HepG2 (cell line): Measurements from ENCODE around the gene IL21R. TPM values are rescaled to one million over a fixed set of nuclear protein-coding genes. Genes with fewer than 3 reads are reported as not detected.

Source experiments
- CBFB ChIP-seq: sonication (generic); formaldehyde crosslinking; IDR thresholded peaks from 2 replicates; pipeline ENCODE4 v1.4.0; 2020; ENCODE audit warnings: missing genetic modification reagents
- FOXA1 ChIP-seq, 2 experiments: fragments of 450-650 bp in 1 of 2; sonication (generic) in 1 of 2; formaldehyde crosslinking in 1 of 2; IDR thresholded peaks; 2 replicates each; pipeline versions ENCODE4 v1.4.0 to v1.6.1; 2016 to 2020; ENCODE audit warnings: missing genetic modification reagents in 1 of 2
- PPARG ChIP-seq: conservative IDR thresholded peaks from 2 replicates; pipeline ENCODE4 v1.6.1; 2016; ENCODE audit warnings: missing biosample characterization, missing genetic modification reagents
- RBM39 ChIP-seq: fragments of 200-400 bp; formaldehyde crosslinking; IDR thresholded peaks from one replicate; pipeline ENCODE4 v1.6.1; 2018; ENCODE audit warnings: antibody characterized with exemption, mild to moderate bottlenecking, low read depth, low read length; ENCODE audit not compliant: poor library complexity, severe bottlenecking
- SALL1 ChIP-seq: sonication (generic); formaldehyde crosslinking; IDR thresholded peaks from 2 replicates; pipeline ENCODE4 v1.8.0; 2022; ENCODE audit warnings: mild to moderate bottlenecking, missing genetic modification reagents
- TBX2 ChIP-seq: sonication (generic); formaldehyde crosslinking; IDR thresholded peaks from 2 replicates; pipeline ENCODE4 v1.5.0; 2020; ENCODE audit warnings: missing genetic modification reagents, mild to moderate bottlenecking, borderline replicate concordance
- YEATS4 ChIP-seq: sonication (generic); formaldehyde crosslinking; IDR thresholded peaks from 2 replicates; pipeline ENCODE4 v1.4.0; 2020; ENCODE audit warnings: missing genetic modification reagents, borderline replicate concordance
- ZNF180 ChIP-seq: sonication (generic); formaldehyde crosslinking; IDR thresholded peaks from 2 replicates; pipeline ENCODE4 v1.4.0; 2020; ENCODE audit warnings: low read depth, missing genetic modification reagents, borderline replicate concordance
- polyA plus RNA-seq, 8 experiments: library from polyadenylated mRNA; depleted of rRNA in 3 of 8; stranded (reverse) in 7 of 8; unstranded in 1 of 8; fragments of >200 nt; fragmentation: Illumina TruSeq in 4 of 8; extraction: Trizol in 4 of 8; gene quantifications; 2 replicates each; pipeline versions ENCODE4 v1.2.1 to v1.2.3, GENCODE V29; 2011 to 2016; ENCODE audit warnings: low read depth in 4 of 8, missing spikeins in 1 of 8, mixed read lengths in 1 of 8; ENCODE audit not compliant: insufficient read depth in 1 of 8
- total RNA-seq, 5 experiments: library from RNA; depleted of rRNA; stranded (reverse); fragments of >200 nt; fragmentation: Illumina TruSeq; extraction: Trizol; gene quantifications; 2 replicates each; pipeline ENCODE4 v1.2.3, GENCODE V29; 2016; ENCODE audit warnings: low read depth in 1 of 5
- TF ChIP-seq, protein P1 (sequence below): sonication (generic); formaldehyde crosslinking; IDR thresholded peaks from 2 replicates; pipeline ENCODE4 v1.4.0; 2020; ENCODE audit warnings: missing genetic modification reagents, low read depth, mild to moderate bottlenecking, borderline replicate concordance
- TF ChIP-seq, protein P2 (sequence below): IDR thresholded peaks from 2 replicates; pipeline ENCODE4 v1.6.1; 2016; ENCODE audit warnings: missing compliant biosample characterization, missing genetic modification reagents, borderline replicate concordance
- TF ChIP-seq, protein P3 (sequence below): sonication (generic); formaldehyde crosslinking; IDR thresholded peaks from 2 replicates; pipeline ENCODE4 v1.9.0; 2021; ENCODE audit warnings: missing genetic modification reagents, mild to moderate bottlenecking, borderline replicate concordance
- TF ChIP-seq, protein P4 (sequence below): sonication (generic); IDR thresholded peaks from 2 replicates; pipeline ENCODE4 v1.6.1; 2016; ENCODE audit warnings: low read depth, borderline replicate concordance
- TF ChIP-seq, protein P5 (sequence below): IDR thresholded peaks from 2 replicates; pipeline ENCODE4 v1.6.1; 2016; ENCODE audit warnings: missing genetic modification reagents, missing compliant biosample characterization
- TF ChIP-seq, protein P6 (sequence below): sonication (generic); formaldehyde crosslinking; IDR thresholded peaks from 2 replicates; pipeline ENCODE4 v1.4.0; 2020; ENCODE audit warnings: missing genetic modification reagents
- TF ChIP-seq, protein P7 (sequence below): sonication (generic); formaldehyde crosslinking; IDR thresholded peaks from 2 replicates; pipeline ENCODE4 v1.5.1; 2020; ENCODE audit warnings: mild to moderate bottlenecking, missing genetic modification reagents, moderate library complexity

IL21R gene
- total and polyA plus RNA-seq, 2 of the 13 experiments (the other 11 are each of a cell fraction or from before 2014, with no cell fraction given) = 0.49 to 0.64 TPM

DNA sequence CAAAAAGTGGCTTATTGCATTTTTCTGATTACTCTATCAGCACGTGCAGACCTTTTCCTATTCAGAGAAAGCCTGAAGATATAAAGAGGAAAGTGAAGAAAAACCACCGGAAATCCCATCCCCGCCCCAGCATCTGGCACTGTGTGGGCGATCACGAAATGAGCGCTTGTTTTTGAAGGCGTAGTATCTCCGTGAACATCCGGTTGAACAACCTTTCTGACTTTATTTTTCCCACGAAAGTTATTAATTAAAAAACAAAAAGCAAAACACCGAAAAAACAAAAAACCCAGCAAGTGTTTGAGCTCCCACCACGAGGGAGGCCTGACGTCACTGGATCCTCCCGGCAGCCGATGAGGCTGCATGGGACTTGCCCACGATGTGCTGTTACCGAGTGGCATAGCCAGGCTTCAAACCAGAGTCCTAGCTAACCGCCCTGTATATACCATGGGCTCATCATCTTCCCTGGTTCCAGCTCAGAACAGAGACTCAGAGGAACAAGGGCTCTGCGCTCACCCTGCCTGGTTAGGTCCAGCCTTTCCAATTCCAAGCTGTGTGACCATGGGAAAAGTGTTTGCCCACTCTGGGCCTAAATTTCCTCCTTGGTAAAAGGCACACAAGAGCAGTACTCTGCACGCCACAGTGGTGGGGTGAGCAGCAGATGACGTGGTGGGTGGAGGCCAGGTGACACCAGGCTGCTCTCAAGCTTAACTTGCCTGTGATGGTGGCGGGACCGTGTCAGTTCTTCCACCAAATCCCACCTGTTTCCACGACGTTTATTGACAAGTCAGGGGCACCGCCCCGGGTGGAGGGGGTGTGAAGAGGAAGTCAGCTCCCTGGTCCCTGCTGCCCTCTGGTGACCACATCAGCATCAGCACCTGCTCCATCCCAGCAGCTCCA, 34.3 kb upstream of the IL21R start (continued):
- no peak for TF ChIP-seq FOXA1 (IDR thresholded peaks at IDR 0.05)
- TF ChIP-seq FOXA1 (CRISPR knock-in tag; IDR thresholded peaks at IDR 0.05) = no peak; the same call in 1 of the 2 replicates
- TF ChIP-seq, protein P1, sequence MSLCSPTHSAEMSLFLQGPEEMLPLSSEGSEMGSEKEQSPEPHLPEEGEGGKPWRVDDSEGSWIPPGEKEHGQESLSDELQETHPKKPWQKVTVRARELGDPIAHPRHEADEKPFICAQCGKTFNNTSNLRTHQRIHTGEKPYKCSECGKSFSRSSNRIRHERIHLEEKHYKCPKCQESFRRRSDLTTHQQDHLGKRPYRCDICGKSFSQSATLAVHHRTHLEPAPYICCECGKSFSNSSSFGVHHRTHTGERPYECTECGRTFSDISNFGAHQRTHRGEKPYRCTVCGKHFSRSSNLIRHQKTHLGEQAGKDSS (CRISPR knock-in tag) = peak; percentile 51; the same call in 1 of the 2 replicates
- TF ChIP-seq PPARG (CRISPR knock-in tag) = no peak
- no peak for TF ChIP-seq YEATS4
- TF ChIP-seq, protein P2, sequence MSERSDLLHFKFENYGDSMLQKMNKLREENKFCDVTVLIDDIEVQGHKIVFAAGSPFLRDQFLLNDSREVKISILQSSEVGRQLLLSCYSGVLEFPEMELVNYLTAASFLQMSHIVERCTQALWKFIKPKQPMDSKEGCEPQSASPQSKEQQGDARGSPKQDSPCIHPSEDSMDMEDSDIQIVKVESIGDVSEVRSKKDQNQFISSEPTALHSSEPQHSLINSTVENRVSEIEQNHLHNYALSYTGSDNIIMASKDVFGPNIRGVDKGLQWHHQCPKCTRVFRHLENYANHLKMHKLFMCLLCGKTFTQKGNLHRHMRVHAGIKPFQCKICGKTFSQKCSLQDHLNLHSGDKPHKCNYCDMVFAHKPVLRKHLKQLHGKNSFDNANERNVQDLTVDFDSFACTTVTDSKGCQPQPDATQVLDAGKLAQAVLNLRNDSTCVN = peak; percentile 76; the same call in 1 of the 2 replicates
- TF ChIP-seq TBX2 (CRISPR knock-in tag) = peak; percentile 56; the same call in 1 of the 2 replicates
- TF ChIP-seq, protein P3, sequence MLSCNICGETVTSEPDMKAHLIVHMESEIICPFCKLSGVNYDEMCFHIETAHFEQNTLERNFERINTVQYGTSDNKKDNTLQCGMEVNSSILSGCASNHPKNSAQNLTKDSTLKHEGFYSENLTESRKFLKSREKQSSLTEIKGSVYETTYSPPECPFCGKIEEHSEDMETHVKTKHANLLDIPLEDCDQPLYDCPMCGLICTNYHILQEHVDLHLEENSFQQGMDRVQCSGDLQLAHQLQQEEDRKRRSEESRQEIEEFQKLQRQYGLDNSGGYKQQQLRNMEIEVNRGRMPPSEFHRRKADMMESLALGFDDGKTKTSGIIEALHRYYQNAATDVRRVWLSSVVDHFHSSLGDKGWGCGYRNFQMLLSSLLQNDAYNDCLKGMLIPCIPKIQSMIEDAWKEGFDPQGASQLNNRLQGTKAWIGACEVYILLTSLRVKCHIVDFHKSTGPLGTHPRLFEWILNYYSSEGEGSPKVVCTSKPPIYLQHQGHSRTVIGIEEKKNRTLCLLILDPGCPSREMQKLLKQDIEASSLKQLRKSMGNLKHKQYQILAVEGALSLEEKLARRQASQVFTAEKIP = 0 out of 2 replicates have a peak, but pooled peaks have one; percentile 69
- peak; percentile 46; the same call in 1 of the 2 replicates for TF ChIP-seq SALL1 (CRISPR knock-in tag)
- TF ChIP-seq ZNF180 (CRISPR knock-in tag) = no peak; the same call in 1 of the 2 replicates
- TF ChIP-seq CBFB (CRISPR knock-in tag) = peak; percentile 26; the same call in 1 of the 2 replicates
- TF ChIP-seq, protein P4, sequence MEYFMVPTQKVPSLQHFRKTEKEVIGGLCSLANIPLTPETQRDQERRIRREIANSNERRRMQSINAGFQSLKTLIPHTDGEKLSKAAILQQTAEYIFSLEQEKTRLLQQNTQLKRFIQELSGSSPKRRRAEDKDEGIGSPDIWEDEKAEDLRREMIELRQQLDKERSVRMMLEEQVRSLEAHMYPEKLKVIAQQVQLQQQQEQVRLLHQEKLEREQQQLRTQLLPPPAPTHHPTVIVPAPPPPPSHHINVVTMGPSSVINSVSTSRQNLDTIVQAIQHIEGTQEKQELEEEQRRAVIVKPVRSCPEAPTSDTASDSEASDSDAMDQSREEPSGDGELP = peak; percentile 44; the same call in 1 of the 2 replicates
- TF ChIP-seq, protein P5, sequence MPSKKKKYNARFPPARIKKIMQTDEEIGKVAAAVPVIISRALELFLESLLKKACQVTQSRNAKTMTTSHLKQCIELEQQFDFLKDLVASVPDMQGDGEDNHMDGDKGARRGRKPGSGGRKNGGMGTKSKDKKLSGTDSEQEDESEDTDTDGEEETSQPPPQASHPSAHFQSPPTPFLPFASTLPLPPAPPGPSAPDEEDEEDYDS (CRISPR knock-in tag) = peak; percentile 39; the same call in 1 of the 2 replicates
- TF ChIP-seq, protein P6, sequence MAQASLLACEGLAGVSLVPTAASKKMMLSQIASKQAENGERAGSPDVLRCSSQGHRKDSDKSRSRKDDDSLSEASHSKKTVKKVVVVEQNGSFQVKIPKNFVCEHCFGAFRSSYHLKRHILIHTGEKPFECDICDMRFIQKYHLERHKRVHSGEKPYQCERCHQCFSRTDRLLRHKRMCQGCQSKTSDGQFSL (CRISPR knock-in tag) = peak; percentile 92
- TF ChIP-seq RBM39 = peak; percentile 15
- TF ChIP-seq, protein P7, sequence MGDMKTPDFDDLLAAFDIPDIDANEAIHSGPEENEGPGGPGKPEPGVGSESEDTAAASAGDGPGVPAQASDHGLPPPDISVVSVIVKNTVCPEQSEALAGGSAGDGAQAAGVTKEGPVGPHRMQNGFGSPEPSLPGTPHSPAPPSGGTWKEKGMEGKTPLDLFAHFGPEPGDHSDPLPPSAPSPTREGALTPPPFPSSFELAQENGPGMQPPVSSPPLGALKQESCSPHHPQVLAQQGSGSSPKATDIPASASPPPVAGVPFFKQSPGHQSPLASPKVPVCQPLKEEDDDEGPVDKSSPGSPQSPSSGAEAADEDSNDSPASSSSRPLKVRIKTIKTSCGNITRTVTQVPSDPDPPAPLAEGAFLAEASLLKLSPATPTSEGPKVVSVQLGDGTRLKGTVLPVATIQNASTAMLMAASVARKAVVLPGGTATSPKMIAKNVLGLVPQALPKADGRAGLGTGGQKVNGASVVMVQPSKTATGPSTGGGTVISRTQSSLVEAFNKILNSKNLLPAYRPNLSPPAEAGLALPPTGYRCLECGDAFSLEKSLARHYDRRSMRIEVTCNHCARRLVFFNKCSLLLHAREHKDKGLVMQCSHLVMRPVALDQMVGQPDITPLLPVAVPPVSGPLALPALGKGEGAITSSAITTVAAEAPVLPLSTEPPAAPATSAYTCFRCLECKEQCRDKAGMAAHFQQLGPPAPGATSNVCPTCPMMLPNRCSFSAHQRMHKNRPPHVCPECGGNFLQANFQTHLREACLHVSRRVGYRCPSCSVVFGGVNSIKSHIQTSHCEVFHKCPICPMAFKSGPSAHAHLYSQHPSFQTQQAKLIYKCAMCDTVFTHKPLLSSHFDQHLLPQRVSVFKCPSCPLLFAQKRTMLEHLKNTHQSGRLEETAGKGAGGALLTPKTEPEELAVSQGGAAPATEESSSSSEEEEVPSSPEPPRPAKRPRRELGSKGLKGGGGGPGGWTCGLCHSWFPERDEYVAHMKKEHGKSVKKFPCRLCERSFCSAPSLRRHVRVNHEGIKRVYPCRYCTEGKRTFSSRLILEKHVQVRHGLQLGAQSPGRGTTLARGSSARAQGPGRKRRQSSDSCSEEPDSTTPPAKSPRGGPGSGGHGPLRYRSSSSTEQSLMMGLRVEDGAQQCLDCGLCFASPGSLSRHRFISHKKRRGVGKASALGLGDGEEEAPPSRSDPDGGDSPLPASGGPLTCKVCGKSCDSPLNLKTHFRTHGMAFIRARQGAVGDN (CRISPR knock-in tag) = peak; percentile 63
